ENCODE measurements around the gene FARS2.

Gene FARS2

GRCh38 chr6:5248302-5249098 lies 12.8 kb upstream of the FARS2 start:
- no peak for DNase-seq
- intact Hi-C loops (cut with DNase I) = no loop called here

DNA sequence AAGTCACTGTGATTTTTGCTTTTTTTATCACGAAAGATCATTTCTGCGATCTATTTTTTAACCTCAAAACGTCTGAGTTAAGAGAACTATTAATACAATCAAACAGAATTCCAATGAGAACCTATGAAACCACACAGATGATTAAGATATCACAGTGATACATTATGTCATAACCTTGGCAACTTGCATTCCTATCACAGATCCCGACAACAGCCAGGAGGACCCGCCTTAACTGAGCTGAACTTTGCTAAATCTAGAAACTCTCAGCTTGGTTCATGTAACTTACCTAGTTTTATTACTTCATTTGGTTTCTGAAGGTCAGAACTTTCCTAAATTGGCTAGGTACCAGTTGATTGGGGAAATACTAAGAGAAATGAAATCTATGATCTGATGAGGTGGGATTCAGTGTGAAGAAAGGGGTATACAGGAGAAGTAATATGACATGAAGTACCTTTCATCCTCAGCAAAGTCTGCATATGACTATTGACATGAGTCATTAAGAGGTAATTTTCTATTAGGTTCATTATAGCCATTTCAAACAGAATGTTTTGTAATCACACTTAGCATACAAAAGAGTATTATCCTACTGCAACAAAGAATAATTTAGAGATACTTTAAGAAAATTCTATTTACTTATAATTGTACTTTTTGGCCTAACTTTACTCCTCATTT lies 11.7 kb upstream of the FARS2 start:
- DNase-seq = no peak
- intact Hi-C loops (cut with DNase I) = loop anchor here (5.0 kb wide), 2 partner anchors 37 to 107 kb away; no protein-coding TSS in a partner anchor

DNA sequence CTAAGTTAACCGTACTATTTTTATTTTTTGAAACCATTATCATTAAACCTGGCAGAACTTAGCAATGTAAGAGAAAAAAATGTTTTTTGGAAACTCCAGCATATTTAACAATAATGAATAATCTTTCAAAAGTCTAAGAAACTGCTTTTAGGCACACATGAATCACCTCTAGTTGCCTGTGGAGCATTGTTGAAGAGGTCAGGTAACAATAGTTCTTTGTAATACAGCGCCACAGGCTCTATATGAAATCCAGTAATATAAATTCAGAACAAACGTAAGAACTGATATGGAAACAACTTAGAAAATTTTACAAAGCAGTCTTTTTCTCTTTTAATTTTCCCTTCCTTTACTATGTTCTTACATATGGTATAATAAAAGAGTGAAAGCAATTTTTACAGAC lies 10.9 kb upstream of the FARS2 start:
- intact Hi-C loops (cut with DNase I) = loop anchor here (5.0 kb wide), 2 partner anchors 38 to 108 kb away; no protein-coding TSS in a partner anchor
- no peak for DNase-seq

DNA sequence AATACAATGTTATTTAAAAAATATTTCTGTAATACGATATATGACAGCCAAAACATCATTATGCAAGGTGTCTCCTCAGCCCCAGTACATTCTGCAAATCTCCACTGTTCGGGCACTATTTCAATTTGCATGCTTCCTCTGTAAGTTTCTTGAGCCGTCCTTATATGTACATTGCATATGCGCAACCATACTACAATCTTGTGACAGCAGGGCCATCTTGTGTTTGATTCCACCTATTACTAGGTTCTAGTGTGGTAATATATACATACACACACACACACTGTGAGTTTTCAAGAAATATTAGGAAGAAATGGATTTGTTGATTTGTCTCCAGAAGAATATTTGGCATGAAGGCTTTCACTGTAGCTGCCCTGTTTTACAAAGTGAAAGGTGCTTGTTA lies 10.4 kb upstream of the FARS2 start:
- DNase-seq = no peak
- intact Hi-C loops (cut with DNase I) = loop anchor here (5.0 kb wide), 2 partner anchors 39 to 109 kb away; no protein-coding TSS in a partner anchor

- DNase-seq = no peak
- intact Hi-C loops (cut with DNase I) = no loop called here
Measured at GRCh38 chr6:5256952-5257351, 4.4 kb upstream of the FARS2 start.

DNA sequence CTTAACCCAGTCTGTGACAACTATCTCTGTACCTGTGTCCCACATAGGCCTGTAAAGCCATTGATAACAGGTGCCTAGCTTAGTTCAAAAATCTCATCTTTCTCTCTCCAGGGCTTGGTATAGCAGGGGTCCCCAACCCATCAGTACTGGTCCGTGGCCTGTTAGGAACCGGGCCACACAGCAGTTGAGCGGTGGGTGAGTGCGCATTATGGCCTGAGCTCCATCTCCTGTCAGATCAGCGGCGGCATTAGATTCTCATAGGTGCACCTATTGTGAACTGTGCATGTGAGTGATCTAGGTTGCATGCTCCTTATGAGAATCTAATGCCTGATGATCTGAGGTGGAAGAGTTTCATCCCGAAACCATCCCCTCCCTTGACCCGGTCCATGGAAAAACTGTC lies 3.9 kb upstream of the FARS2 start:
- DNase-seq = no peak
- intact Hi-C loops (cut with DNase I) = no loop called here

- intact Hi-C loops (cut with DNase I) = no loop called here
- no peak for DNase-seq
Measured at GRCh38 chr6:5259428-5259827, 1.9 kb upstream of the FARS2 start.

- peak in 8 of 10 donors; percentile 40 to 91 (median 58) for DNase-seq
- intact Hi-C loops (cut with DNase I) = no loop called here
Measured at GRCh38 chr6:5260111-5260620, 1.1 kb upstream of the FARS2 start.

- DNase-seq = no peak
- intact Hi-C loops (cut with DNase I) = no loop called here
Measured at GRCh38 chr6:5261545-5262109, 314 bp downstream of the FARS2 start.

GRCh38 chr6:5266423-5266822 lies 5.1 kb downstream of the FARS2 start:
- DNase-seq = no peak
- intact Hi-C loops (cut with DNase I) = no loop called here

DNA sequence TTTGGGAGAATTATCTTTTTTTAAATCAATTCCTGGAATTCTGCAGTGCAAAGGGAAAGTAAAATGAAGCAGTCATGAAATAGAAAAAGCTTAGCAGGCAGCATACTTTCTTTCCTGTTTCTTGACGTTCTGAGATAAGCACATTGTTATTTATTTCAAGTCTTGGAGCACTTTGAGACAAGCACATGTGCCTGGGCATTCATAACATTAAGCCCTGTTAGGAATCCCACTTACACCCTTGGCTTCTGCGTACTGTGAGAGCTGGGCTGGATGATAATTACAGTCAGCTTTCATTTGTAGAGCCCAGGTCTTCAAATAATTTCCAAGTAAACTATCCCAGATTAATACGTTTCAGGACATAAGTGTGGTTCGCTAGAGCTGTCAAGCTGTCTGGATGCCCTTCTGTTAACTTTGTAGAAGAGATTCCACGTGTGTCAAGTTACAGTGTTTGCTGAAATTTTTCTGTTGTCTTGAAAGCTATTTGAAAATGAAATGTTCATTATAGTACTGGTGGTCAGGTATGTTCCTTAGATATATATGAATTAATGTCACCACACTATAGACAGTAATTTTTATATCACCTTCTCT lies 8.9 kb downstream of the FARS2 start:
- no peak for DNase-seq
- intact Hi-C loops (cut with DNase I) = no loop called here

- intact Hi-C loops (cut with DNase I) = no loop called here
- DNase-seq = no peak
Measured at GRCh38 chr6:5271926-5272325, 10.6 kb downstream of the FARS2 start.

DNA sequence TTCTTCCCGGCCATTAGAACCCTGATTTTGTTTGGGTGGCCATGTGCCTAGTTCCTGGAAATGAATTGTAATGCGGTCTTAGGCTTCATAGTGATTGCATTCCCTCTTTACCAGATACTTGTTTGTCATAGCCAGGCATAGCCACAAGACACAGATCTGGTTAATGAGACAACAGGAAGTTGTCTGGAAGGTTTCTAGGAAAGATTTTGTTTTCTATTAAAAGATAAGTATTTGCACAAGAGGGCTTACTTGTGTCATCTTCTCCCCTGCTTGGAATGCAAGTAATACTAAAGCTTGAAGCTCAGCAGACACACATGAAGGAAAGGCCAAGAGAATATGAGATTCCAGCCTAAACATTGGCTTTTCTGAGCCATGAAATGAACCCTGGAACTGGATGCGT lies 12.9 kb downstream of the FARS2 start:
- intact Hi-C loops (cut with DNase I) = no loop called here

GRCh38 chr6:5275497-5275896 lies 14.2 kb downstream of the FARS2 start:
- no peak for DNase-seq
- intact Hi-C loops (cut with DNase I) = no loop called here

More for the DNA sequence above, 12.9 kb downstream of the FARS2 start:
- no peak for DNase-seq

GRCh38 chr6:5276581-5276980 lies 15.3 kb downstream of the FARS2 start:
- intact Hi-C loops (cut with DNase I) = no loop called here
- no peak for DNase-seq

GRCh38 chr6:5277589-5277988 lies 16.3 kb downstream of the FARS2 start:
- intact Hi-C loops (cut with DNase I) = no loop called here
- no peak for DNase-seq

DNA sequence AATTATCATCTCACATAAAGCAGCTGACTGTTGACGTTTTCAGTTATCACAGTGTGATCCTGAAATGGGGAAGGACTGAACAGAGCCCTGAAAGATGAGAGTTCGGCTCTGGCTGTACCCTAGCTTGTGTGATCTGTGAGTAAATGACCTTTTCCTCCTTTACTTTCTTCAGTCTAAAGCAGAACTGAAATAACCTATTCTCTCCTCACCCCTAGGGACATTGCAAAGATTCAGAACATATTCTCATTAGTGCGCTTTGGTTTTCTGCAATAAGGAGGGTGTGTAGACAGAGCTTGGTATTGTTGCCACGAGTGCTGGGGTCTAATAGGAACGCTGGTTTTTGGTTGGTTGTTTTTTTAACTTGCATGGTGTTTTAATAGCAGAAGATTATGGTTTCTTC lies 16.7 kb downstream of the FARS2 start:
- DNase-seq = no peak
- intact Hi-C loops (cut with DNase I) = no loop called here

GRCh38 chr6:5278565-5279120 lies 17.3 kb downstream of the FARS2 start:
- intact Hi-C loops (cut with DNase I) = no loop called here
- no peak for DNase-seq

DNA sequence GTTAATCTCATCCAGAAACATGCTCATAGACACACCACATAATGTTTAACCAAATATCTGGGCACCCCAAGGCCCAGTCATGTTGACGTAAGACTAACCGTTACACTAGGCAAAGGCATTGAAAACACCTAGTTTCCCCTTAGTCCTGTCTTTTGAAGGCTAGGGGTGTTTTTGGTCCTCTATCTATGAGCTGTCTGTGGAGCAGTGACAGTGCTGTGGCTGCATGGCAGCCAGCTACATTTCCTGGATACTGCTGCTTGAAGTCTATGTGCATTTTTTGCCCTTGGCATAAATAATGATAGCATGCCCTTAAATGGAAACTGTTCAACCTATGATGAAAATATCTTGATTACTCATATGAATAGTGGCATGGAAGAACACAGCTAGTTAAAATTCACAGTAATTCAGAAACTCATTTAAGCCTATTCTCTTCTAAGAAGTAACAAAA lies 18.6 kb downstream of the FARS2 start:
- no peak for DNase-seq
- intact Hi-C loops (cut with DNase I) = no loop called here

DNA sequence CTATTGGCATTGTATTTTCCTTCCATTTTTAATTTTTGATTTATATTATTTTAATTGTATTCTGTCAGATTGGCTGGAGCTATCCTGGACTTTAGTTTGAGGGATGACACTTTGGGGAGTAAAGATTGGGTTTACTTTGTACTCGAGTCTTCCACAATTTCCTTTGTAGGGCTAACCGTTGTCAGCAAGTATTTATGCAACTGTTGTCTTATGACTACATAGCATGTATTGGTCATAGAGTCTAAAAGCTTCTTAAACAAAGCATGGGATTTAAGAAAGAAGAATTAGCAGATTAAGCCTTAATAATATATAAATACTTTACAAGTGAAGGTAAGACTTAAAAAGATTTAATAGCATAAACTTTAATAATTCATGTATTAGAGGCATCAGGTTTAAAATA lies 19.6 kb downstream of the FARS2 start:
- intact Hi-C loops (cut with DNase I) = no loop called here
- DNase-seq = no peak

DNA sequence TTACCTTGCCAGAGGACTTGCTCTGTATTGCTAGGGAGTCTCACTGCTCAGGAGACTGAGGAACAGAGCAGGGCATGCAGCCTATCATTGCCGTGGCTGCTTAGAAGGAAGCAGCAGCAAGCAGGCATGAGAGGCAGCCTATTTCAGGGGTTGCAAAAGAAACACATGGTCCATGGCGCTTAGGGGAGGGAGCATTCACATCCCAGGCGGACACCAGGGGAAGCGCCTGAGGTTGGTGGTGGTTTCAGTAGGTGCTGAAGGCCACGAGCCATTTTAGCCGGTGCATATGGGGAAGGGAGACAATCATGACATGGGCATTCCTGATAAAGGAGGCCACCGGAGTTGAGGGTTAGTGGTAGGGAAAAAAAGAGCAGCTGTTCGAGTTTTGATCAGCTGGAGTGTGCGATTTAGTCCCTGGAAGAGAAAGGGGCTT lies 20.9 kb downstream of the FARS2 start:
- intact Hi-C loops (cut with DNase I) = no loop called here
- DNase-seq = no peak
